NCI-H1105 treated with DMSO at 0.1 percent for 48 hours (cell line): ENCODE measurements around the gene WDR11.
A peak's percentile ranks its signal among the peaks of the same experiment; 100 is the strongest.
"Not testable (repeated sequence)": the region's sequence is repeated elsewhere in the genome, so short reads cannot be mapped to it uniquely, and the experiment has no call there.

Source experiments
- DNase-seq: peaks from one replicate; lab custom pipeline; 2025; lab: John Stamatoyannopoulos, UW

Gene WDR11

GRCh38 chr10:120841522-120842189, 9.5 kb upstream of the WDR11 start:
- DNase-seq: no peak

- no peak for DNase-seq
These were observed 3.2 kb downstream of the WDR11 start for GRCh38 chr10:120854388-120854787.

GRCh38 chr10:120861178-120861855, 10.2 kb downstream of the WDR11 start:
- no peak for DNase-seq

GRCh38 chr10:120873741-120874140, 22.6 kb downstream of the WDR11 start:
- no peak for DNase-seq

GRCh38 chr10:120883071-120883470, 31.9 kb downstream of the WDR11 start:
- no peak for DNase-seq

GRCh38 chr10:120887482-120887881, 36.3 kb downstream of the WDR11 start:
- DNase-seq: no peak

- no peak for DNase-seq
These were observed 40.2 kb downstream of the WDR11 start for GRCh38 chr10:120891365-120891764.

- no peak for DNase-seq
These were observed 43.4 kb downstream of the WDR11 start for GRCh38 chr10:120894556-120894955.

- DNase-seq: no peak
These were observed 46.2 kb downstream of the WDR11 start for GRCh38 chr10:120897343-120897742.

- no peak for DNase-seq
These were observed 54.1 kb downstream of the WDR11 start for GRCh38 chr10:120905268-120905667.

GRCh38 chr10:120917521-120918250, 66.5 kb downstream of the WDR11 start:
- no peak for DNase-seq

- DNase-seq: not testable (repeated sequence)
These were observed 72.7 kb downstream of the WDR11 start for GRCh38 chr10:120923886-120924285.

- no peak for DNase-seq
These were observed 75.4 kb downstream of the WDR11 start for GRCh38 chr10:120926611-120927010.

GRCh38 chr10:120927352-120927751, 76.2 kb downstream of the WDR11 start:
- no peak for DNase-seq

GRCh38 chr10:120929166-120929565, 78.0 kb downstream of the WDR11 start:
- no peak for DNase-seq

GRCh38 chr10:120931423-120931822, 80.3 kb downstream of the WDR11 start:
- DNase-seq: no peak

GRCh38 chr10:120931999-120932398, 80.8 kb downstream of the WDR11 start:
- no peak for DNase-seq

GRCh38 chr10:120938822-120939221, 87.7 kb downstream of the WDR11 start:
- no peak for DNase-seq

- DNase-seq: no peak
These were observed 89.2 kb downstream of the WDR11 start for GRCh38 chr10:120940299-120940900.

- no peak for DNase-seq
These were observed 90.3 kb downstream of the WDR11 start for GRCh38 chr10:120941501-120941900.

- peak; percentile 45 for DNase-seq
These were observed 91.7 kb downstream of the WDR11 start for GRCh38 chr10:120942806-120943413.

GRCh38 chr10:120943542-120943941, 92.4 kb downstream of the WDR11 start:
- no peak for DNase-seq
